CD4-positive, CD25-positive, alpha-beta regulatory T cell (primary cell): ENCODE data around the gene TFEB. TPM values are rescaled to one million over a fixed set of nuclear protein-coding genes. Genes with fewer than 3 reads are reported as not detected.

Experiments
- ATAC-seq, 2 donors: fragments of 150-1000 bp; cut with Tn5 transposase; one replicate each; pipeline ENCODE4 v1.10.0; 2021; ENCODE audit warnings: low read depth in 2 of 2, moderate number of reproducible peaks in 2 of 2, moderate library complexity in 1 of 2
- DNase-seq, 3 donors: peaks; one replicate each; pipeline versions ENCODE4 v3.0.0 to v3.0.0-alpha.2; 2012 to 2022; ENCODE audit warnings: mixed read lengths in 1 of 3
- H3K27ac ChIP-seq: one replicate; pipeline ENCODE4 v1.7.0; 2013; ENCODE audit warnings: mild to moderate bottlenecking, low read length; ENCODE audit not compliant: insufficient read depth, poor library complexity, severe bottlenecking
- H3K27me3 ChIP-seq: one replicate; pipeline ENCODE4 v1.7.0; 2013; ENCODE audit warnings: low read length; ENCODE audit not compliant: control insufficient read depth, insufficient read depth
- H3K36me3 ChIP-seq: one replicate; pipeline ENCODE4 v1.7.0; 2013; ENCODE audit warnings: mild to moderate bottlenecking, low read length, moderate library complexity; ENCODE audit not compliant: control insufficient read depth, insufficient read depth
- H3K4me1 ChIP-seq: 2 replicates; pipeline ENCODE4 v1.7.0; 2013; ENCODE audit warnings: mild to moderate bottlenecking, low read length; ENCODE audit not compliant: insufficient read depth, control insufficient read depth, poor library complexity, severe bottlenecking
- H3K4me3 ChIP-seq: one replicate; pipeline ENCODE4 v1.7.0; 2013; ENCODE audit warnings: low read depth, mild to moderate bottlenecking, low read length, moderate library complexity
- H3K9me3 ChIP-seq, 2 experiments: 1 replicate in 1 of 2; 2 replicates in 1 of 2; pipeline ENCODE4 v1.7.0; 2013; ENCODE audit warnings: low read length in 2 of 2, mild to moderate bottlenecking in 1 of 2, moderate library complexity in 1 of 2; ENCODE audit not compliant: control insufficient read depth in 2 of 2
- H3K27ac Mint-ChIP-seq, 3 donors: one replicate each; pipeline ENCODE4 v1.8.0; 2020 to 2022; ENCODE audit warnings: mild to moderate bottlenecking in 3 of 3, mixed read lengths in 3 of 3, moderate library complexity in 2 of 3
- H3K27me3 Mint-ChIP-seq: one replicate; pipeline ENCODE4 v1.8.0; 2022; ENCODE audit warnings: mild to moderate bottlenecking, mixed read lengths
- H3K36me3 Mint-ChIP-seq: one replicate; pipeline ENCODE4 v1.8.0; 2020; ENCODE audit warnings: mixed read lengths
- H3K4me1 Mint-ChIP-seq, 4 donors: one replicate each; pipeline ENCODE4 v1.8.0; 2020 to 2022; ENCODE audit warnings: mixed read lengths in 4 of 4, mild to moderate bottlenecking in 1 of 4
- H3K4me3 Mint-ChIP-seq, 4 donors: one replicate each; pipeline ENCODE4 v1.8.0; 2020 to 2022; ENCODE audit warnings: mild to moderate bottlenecking in 4 of 4, mixed read lengths in 4 of 4, moderate library complexity in 3 of 4
- H3K9me3 Mint-ChIP-seq, 7 donors: one replicate each; pipeline ENCODE4 v1.8.0; 2020 to 2022; ENCODE audit warnings: mixed read lengths in 7 of 7, mild to moderate bottlenecking in 3 of 7, moderate library complexity in 2 of 7
- polyA plus RNA-seq, 4 donors: library from polyadenylated mRNA; unstranded; fragments of 300-500 nt; fragmentation: Illumina TruSeq; gene quantifications; one replicate each; pipeline ENCODE4 v1.2.3, GENCODE V29; 2021
- total RNA-seq: library from RNA; stranded (reverse); gene quantifications from one replicate; pipeline ENCODE4 v1.2.3, GENCODE V29; 2022

Gene TFEB
- total and polyA plus RNA-seq, 5 donors from 2014 or later, result 8.0 to 26.7 (median 9.4) TPM

- Histone ChIP-seq H3K36me3 (no peaks in the 10 kb centered on the region), H3K9me3 (no peaks in the 10 kb centered on the region), H3K27me3 (no peaks in the 10 kb centered on the region), H3K4me3 (no peak overlapping the region), H3K27ac (no peak overlapping the region), H3K4me1 (no peaks in the 10 kb centered on the region)
- Mint-ChIP-seq H3K27me3 (no peaks in the 10 kb centered on the region), H3K9me3 (no peaks in the 10 kb centered on the region), H3K36me3 (peaks cover 11% of the 10 kb centered on the region), H3K4me3 (no peak overlapping the region), H3K27ac (no peak overlapping the region), H3K4me1 (peaks cover 4 to 31% (median 15%) of the 10 kb centered on the region in 4 donors)
- ATAC-seq (no peak), DNase-seq (no peak)
Observed at GRCh38 chr6:41714556-41715273, 20.7 kb downstream of the TFEB start.

- peak overlapping the region in 1 of 3 donors; percentile 74 for H3K27ac Mint-ChIP-seq
- peaks cover 4 to 33% (median 15%) of the 10 kb centered on the region in 4 donors for H3K4me1 Mint-ChIP-seq
- peaks cover 11% of the 10 kb centered on the region for H3K36me3 Mint-ChIP-seq
- Histone ChIP-seq H3K27ac (no peak overlapping the region), H3K4me1 (peaks cover under 1% of the 10 kb centered on the region), H3K27me3 (no peaks in the 10 kb centered on the region), H3K4me3 (no peak overlapping the region), H3K36me3 (no peaks in the 10 kb centered on the region), H3K9me3 (no peaks in the 10 kb centered on the region)
- no peaks in the 10 kb centered on the region for H3K9me3 Mint-ChIP-seq
- DNase-seq (no peak), ATAC-seq (peak; percentile 17 to 22)
- no peaks in the 10 kb centered on the region for H3K27me3 Mint-ChIP-seq
- H3K4me3 Mint-ChIP-seq, result no peak overlapping the region
Observed at GRCh38 chr6:41713650-41714291, 21.6 kb downstream of the TFEB start.

- no peak for DNase-seq
- no peaks in the 10 kb centered on the region for H3K27me3 ChIP-seq
- Mint-ChIP-seq H3K27ac (no peak overlapping the region), H3K36me3 (peaks cover 11% of the 10 kb centered on the region), H3K9me3 (no peaks in the 10 kb centered on the region), H3K4me3 (no peak overlapping the region), H3K4me1 (peaks cover 4 to 39% (median 21%) of the 10 kb centered on the region in 4 donors), H3K27me3 (no peaks in the 10 kb centered on the region)
- H3K9me3 ChIP-seq, result no peaks in the 10 kb centered on the region
- no peak overlapping the region for H3K4me3 ChIP-seq
- no peak overlapping the region for H3K27ac ChIP-seq
- no peaks in the 10 kb centered on the region for H3K36me3 ChIP-seq
- peaks cover 6% of the 10 kb centered on the region for H3K4me1 ChIP-seq
- no peak for ATAC-seq
Observed at GRCh38 chr6:41713159-41713649, 22.2 kb downstream of the TFEB start.

GRCh38 chr6:41712651-41713103 is 22.7 kb downstream of the TFEB start:
- no peaks in the 10 kb centered on the region for H3K36me3 ChIP-seq
- no peak overlapping the region for H3K4me3 ChIP-seq
- no peak overlapping the region for H3K4me3 Mint-ChIP-seq
- no peaks in the 10 kb centered on the region for H3K27me3 ChIP-seq
- no peaks in the 10 kb centered on the region for H3K9me3 ChIP-seq
- no peak overlapping the region for H3K27ac Mint-ChIP-seq
- ATAC-seq (no peak), DNase-seq (no peak)
- H3K36me3 Mint-ChIP-seq, result peaks cover 11% of the 10 kb centered on the region
- peaks cover 11% of the 10 kb centered on the region for H3K4me1 ChIP-seq
- H3K27me3 Mint-ChIP-seq, result no peaks in the 10 kb centered on the region
- no peak overlapping the region for H3K27ac ChIP-seq
- H3K4me1 Mint-ChIP-seq, result peaks cover 4 to 40% (median 26%) of the 10 kb centered on the region in 4 donors
- H3K9me3 Mint-ChIP-seq, result no peaks in the 10 kb centered on the region

- Histone ChIP-seq H3K27ac (no peak overlapping the region), H3K4me1 (peaks cover 23% of the 10 kb centered on the region), H3K27me3 (no peaks in the 10 kb centered on the region), H3K36me3 (no peaks in the 10 kb centered on the region), H3K9me3 (no peaks in the 10 kb centered on the region), H3K4me3 (no peak overlapping the region)
- ATAC-seq (no peak), DNase-seq (no peak)
- Mint-ChIP-seq H3K27ac (no peak overlapping the region), H3K36me3 (peaks cover 11% of the 10 kb centered on the region), H3K9me3 (no peaks in the 10 kb centered on the region), H3K4me3 (no peak overlapping the region), H3K27me3 (no peaks in the 10 kb centered on the region), H3K4me1 (peaks cover 4 to 40% (median 33%) of the 10 kb centered on the region in 4 donors)
Observed at GRCh38 chr6:41711323-41712038, 23.9 kb downstream of the TFEB start.

- no peaks in the 10 kb centered on the region for H3K27me3 ChIP-seq
- H3K27me3 Mint-ChIP-seq, result no peaks in the 10 kb centered on the region
- no peak overlapping the region for H3K4me3 ChIP-seq
- no peak for DNase-seq
- peaks cover 37% of the 10 kb centered on the region for H3K4me1 ChIP-seq
- H3K9me3 ChIP-seq, result no peaks in the 10 kb centered on the region
- H3K27ac ChIP-seq, result no peak overlapping the region
- H3K36me3 Mint-ChIP-seq, result peaks cover 8% of the 10 kb centered on the region
- H3K36me3 ChIP-seq, result no peaks in the 10 kb centered on the region
- H3K27ac Mint-ChIP-seq, result peak overlapping the region in 1 of 3 donors; percentile 97
- H3K4me1 Mint-ChIP-seq, result peaks cover 4 to 47% (median 36%) of the 10 kb centered on the region in 4 donors
- H3K9me3 Mint-ChIP-seq, result no peaks in the 10 kb centered on the region
- peak overlapping the region in 1 of 4 donors; percentile 29 for H3K4me3 Mint-ChIP-seq
- ATAC-seq, result no peak
Observed at GRCh38 chr6:41709375-41709774, 26.0 kb downstream of the TFEB start.

- H3K4me3 Mint-ChIP-seq, result no peak overlapping the region
- H3K27ac ChIP-seq, result no peak overlapping the region
- peak overlapping the region in 2 of 3 donors; percentile 88 to 94 for H3K27ac Mint-ChIP-seq
- no peaks in the 10 kb centered on the region for H3K9me3 ChIP-seq
- ATAC-seq (no peak), DNase-seq (no peak)
- H3K4me1 ChIP-seq, result peaks cover 37% of the 10 kb centered on the region
- no peaks in the 10 kb centered on the region for H3K9me3 Mint-ChIP-seq
- peaks cover 4 to 47% (median 36%) of the 10 kb centered on the region in 4 donors for H3K4me1 Mint-ChIP-seq
- H3K36me3 ChIP-seq, result no peaks in the 10 kb centered on the region
- peaks cover 8% of the 10 kb centered on the region for H3K36me3 Mint-ChIP-seq
- H3K27me3 ChIP-seq, result no peaks in the 10 kb centered on the region
- H3K4me3 ChIP-seq, result no peak overlapping the region
- no peaks in the 10 kb centered on the region for H3K27me3 Mint-ChIP-seq
Observed at GRCh38 chr6:41708856-41709255, 26.6 kb downstream of the TFEB start.
